ENCODE data around the gene TMEM62.

- TF ChIP-seq, protein P1, sequence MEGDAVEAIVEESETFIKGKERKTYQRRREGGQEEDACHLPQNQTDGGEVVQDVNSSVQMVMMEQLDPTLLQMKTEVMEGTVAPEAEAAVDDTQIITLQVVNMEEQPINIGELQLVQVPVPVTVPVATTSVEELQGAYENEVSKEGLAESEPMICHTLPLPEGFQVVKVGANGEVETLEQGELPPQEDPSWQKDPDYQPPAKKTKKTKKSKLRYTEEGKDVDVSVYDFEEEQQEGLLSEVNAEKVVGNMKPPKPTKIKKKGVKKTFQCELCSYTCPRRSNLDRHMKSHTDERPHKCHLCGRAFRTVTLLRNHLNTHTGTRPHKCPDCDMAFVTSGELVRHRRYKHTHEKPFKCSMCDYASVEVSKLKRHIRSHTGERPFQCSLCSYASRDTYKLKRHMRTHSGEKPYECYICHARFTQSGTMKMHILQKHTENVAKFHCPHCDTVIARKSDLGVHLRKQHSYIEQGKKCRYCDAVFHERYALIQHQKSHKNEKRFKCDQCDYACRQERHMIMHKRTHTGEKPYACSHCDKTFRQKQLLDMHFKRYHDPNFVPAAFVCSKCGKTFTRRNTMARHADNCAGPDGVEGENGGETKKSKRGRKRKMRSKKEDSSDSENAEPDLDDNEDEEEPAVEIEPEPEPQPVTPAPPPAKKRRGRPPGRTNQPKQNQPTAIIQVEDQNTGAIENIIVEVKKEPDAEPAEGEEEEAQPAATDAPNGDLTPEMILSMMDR (IDR thresholded peaks at IDR 0.05; ENCODE audit: low read depth, low read length): no peak
- TF ChIP-seq EZH2phosphoT487 (IDR thresholded peaks at IDR 0.05; ENCODE audit: low read depth): no peak
Measured at GRCh38 chr15:43229977-43230376, 96.6 kb downstream of the TMEM62 start.

All from OCI-LY3 (cell line).